Neuronal stem cell (in vitro differentiated cells): ENCODE results near the gene PCCA.

Experiments used
- DNase-seq: peaks from one replicate; pipeline ENCODE4 v3.0.0-alpha.2; 2013; ENCODE audit warnings: low spot score
- H2AFZ ChIP-seq: one replicate; pipeline ENCODE4 v1.6.1; 2013; ENCODE audit warnings: mild to moderate bottlenecking, low read length, inconsistent platforms
- H2AK5ac ChIP-seq: 2 replicates; pipeline ENCODE4 v1.6.1; 2013; ENCODE audit warnings: low read depth, mild to moderate bottlenecking, inconsistent platforms, low read length, moderate library complexity, mixed read lengths
- H2BK120ac ChIP-seq: 2 replicates; pipeline ENCODE4 v1.6.1; 2013; ENCODE audit warnings: low read depth, mild to moderate bottlenecking, inconsistent platforms, low read length, moderate library complexity, mixed read lengths
- H2BK12ac ChIP-seq: one replicate; pipeline ENCODE4 v1.6.1; 2013; ENCODE audit warnings: low read length, inconsistent platforms
- H2BK15ac ChIP-seq: 2 replicates; pipeline ENCODE4 v1.6.1; 2013; ENCODE audit warnings: mild to moderate bottlenecking, low read length, inconsistent platforms, mixed read lengths
- H2BK5ac ChIP-seq: one replicate; pipeline ENCODE4 v1.6.1; 2013; ENCODE audit warnings: inconsistent platforms, mild to moderate bottlenecking, low read length, moderate library complexity
- H3K14ac ChIP-seq: one replicate; pipeline ENCODE4 v1.6.1; 2013; ENCODE audit warnings: low read length, inconsistent platforms
- H3K18ac ChIP-seq: 2 replicates; pipeline ENCODE4 v1.6.1; 2013; ENCODE audit warnings: low read length, inconsistent platforms
- H3K23ac ChIP-seq: 2 replicates; pipeline ENCODE4 v1.6.1; 2013; ENCODE audit warnings: low read depth, mild to moderate bottlenecking, mixed read lengths, low read length, inconsistent platforms; ENCODE audit not compliant: poor library complexity
- H3K27ac ChIP-seq: replicated peaks from 3 replicates; pipeline ENCODE4 v1.5.1; 2013; ENCODE audit warnings: low read length, inconsistent platforms
- H3K27me3 ChIP-seq, 3 experiments: 2 replicates each; pipeline ENCODE4 v1.6.1; 2013; ENCODE audit warnings: low read length in 3 of 3, mild to moderate bottlenecking in 2 of 3, inconsistent platforms in 1 of 3, low read depth in 1 of 3, mixed read lengths in 1 of 3, moderate library complexity in 1 of 3; ENCODE audit not compliant: control insufficient read depth in 3 of 3, insufficient read depth in 3 of 3
- H3K36me3 ChIP-seq, 2 donors: replicated peaks in 1 of 2; 2 replicates each; pipeline ENCODE4 v1.6.1; 2013; ENCODE audit warnings: low read length in 2 of 2; ENCODE audit not compliant: control insufficient read depth in 2 of 2, insufficient read depth in 2 of 2
- H3K4ac ChIP-seq: 2 replicates; pipeline ENCODE4 v1.6.1; 2013; ENCODE audit warnings: inconsistent platforms, mild to moderate bottlenecking, low read length, moderate library complexity
- H3K4me1 ChIP-seq, 2 donors: 1 replicate in 1 of 2; 2 replicates in 1 of 2; pipeline ENCODE4 v1.6.1; 2013; ENCODE audit warnings: low read length in 2 of 2, low read depth in 1 of 2; ENCODE audit not compliant: control insufficient read depth in 2 of 2, insufficient read depth in 1 of 2
- H3K4me2 ChIP-seq: one replicate; pipeline ENCODE4 v1.6.1; 2013; ENCODE audit warnings: mild to moderate bottlenecking, low read length, inconsistent platforms; ENCODE audit not compliant: insufficient read depth, poor library complexity, severe bottlenecking
- H3K4me3 ChIP-seq, 2 donors: 2 replicates each; pipeline ENCODE4 v1.5.1; 2013; ENCODE audit warnings: low read length in 2 of 2, mild to moderate bottlenecking in 2 of 2, inconsistent platforms in 1 of 2, moderate library complexity in 1 of 2
- H3K79me1 ChIP-seq: one replicate; pipeline ENCODE4 v1.6.1; 2013; ENCODE audit warnings: low read depth, mild to moderate bottlenecking, inconsistent platforms, low read length, moderate library complexity
- H3K9ac ChIP-seq: one replicate; pipeline ENCODE4 v1.6.1; 2013; ENCODE audit warnings: mild to moderate bottlenecking, low read depth, low read length, inconsistent platforms; ENCODE audit not compliant: poor library complexity
- H3K9me3 ChIP-seq, 2 donors: replicated peaks in 1 of 2; 2 replicates each; pipeline versions ENCODE3 to v1.6.1; 2013; ENCODE audit warnings: low read length in 2 of 2, mild to moderate bottlenecking in 2 of 2, inconsistent platforms in 1 of 2, low read depth in 1 of 2, mixed read lengths in 1 of 2, moderate library complexity in 1 of 2; ENCODE audit not compliant: control insufficient read depth in 2 of 2, insufficient read depth in 1 of 2
- H4K8ac ChIP-seq: one replicate; pipeline ENCODE4 v1.6.1; 2013; ENCODE audit warnings: low read depth, mild to moderate bottlenecking, inconsistent platforms, low read length, moderate library complexity
- H4K91ac ChIP-seq: one replicate; pipeline ENCODE4 v1.6.1; 2013; ENCODE audit warnings: low read length, low read depth, mild to moderate bottlenecking, inconsistent platforms; ENCODE audit not compliant: poor library complexity
- WGBS, 2 donors: extraction: QIAGEN DNeasy Blood & Tissue Kit; methylation state at CpG; one replicate each; pipeline ENCODE4 v1.1.7; 2013; ENCODE audit warnings: missing lambda C conversion rate in 2 of 2, mixed read lengths in 1 of 2; ENCODE audit not compliant: insufficient read length in 2 of 2, insufficient replicate concordance in 1 of 2; ENCODE audit errors: extremely low coverage in 2 of 2; 5-methylcytosine and 5-hydroxymethylcytosine counted together

The PCCA gene

DNA sequence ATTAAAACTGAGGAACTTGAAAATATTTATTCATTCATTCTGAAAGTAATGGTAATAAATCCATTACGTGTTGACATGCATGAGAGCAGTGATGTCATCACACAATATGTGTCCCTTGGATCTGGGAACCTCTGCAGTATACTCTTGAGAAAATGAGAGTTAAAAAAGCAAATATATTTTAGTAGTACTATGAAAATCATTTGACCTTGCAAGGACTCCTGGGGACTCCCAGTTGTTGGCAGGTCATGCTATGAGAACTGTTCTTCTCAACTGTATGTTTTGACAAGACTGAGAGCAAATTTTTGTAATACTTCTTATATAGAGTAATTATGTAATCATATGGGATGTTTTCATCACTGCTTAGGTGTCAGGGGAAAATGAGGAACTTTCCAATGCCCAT, 249.4 kb downstream of the PCCA start:
- Histone ChIP-seq H3K79me1 (no peaks in the 10 kb centered on the region), H2BK5ac (no peak overlapping the region), H3K9me3 (peaks cover 4 to 20% of the 10 kb centered on the region in 2 donors), H3K36me3 (peaks cover 2 to 39% of the 10 kb centered on the region in 2 donors), H4K8ac (no peak overlapping the region), H3K4me2 (no peak overlapping the region), H2AFZ (no peak overlapping the region), H3K9ac (no peak overlapping the region), H3K18ac (no peak overlapping the region), H3K27me3 (no peaks in the 10 kb centered on the region), H3K4ac (no peak overlapping the region), H3K4me3 (no peak overlapping the region), H4K91ac (no peak overlapping the region), H3K14ac (no peak overlapping the region), H2BK15ac (no peak overlapping the region), H2AK5ac (no peak overlapping the region), H3K27ac (no peak overlapping the region), H2BK120ac (no peak overlapping the region), H3K23ac (no peak overlapping the region), H2BK12ac (no peak overlapping the region), H3K4me1 (no peaks in the 10 kb centered on the region)
- WGBS, 2 donors: no CpG with 5 or more reads among the region's 1 CpG
- DNase-seq: no peak

- no peak overlapping the region for H3K9ac ChIP-seq
- no peak overlapping the region for H2BK12ac ChIP-seq
- H3K4ac ChIP-seq: no peak overlapping the region
- H2BK120ac ChIP-seq: no peak overlapping the region
- no peaks in the 10 kb centered on the region for H3K79me1 ChIP-seq
- peaks cover 2 to 38% of the 10 kb centered on the region in 2 donors for H3K36me3 ChIP-seq
- no peak overlapping the region for H3K14ac ChIP-seq
- no peak overlapping the region for H3K23ac ChIP-seq
- H4K91ac ChIP-seq: no peak overlapping the region
- H2BK5ac ChIP-seq: no peak overlapping the region
- no peak overlapping the region for H3K27ac ChIP-seq
- H4K8ac ChIP-seq: no peak overlapping the region
- H3K4me3 ChIP-seq: no peak overlapping the region
- no peak overlapping the region for H3K18ac ChIP-seq
- H2AFZ ChIP-seq: no peak overlapping the region
- no peak overlapping the region for H3K4me2 ChIP-seq
- no CpG with 5 or more reads among the region's 8 CpGs for WGBS, 2 donors
- no peak for DNase-seq
- H2AK5ac ChIP-seq: no peak overlapping the region
- no peak overlapping the region for H2BK15ac ChIP-seq
- H3K27me3 ChIP-seq: no peaks in the 10 kb centered on the region
- no peaks in the 10 kb centered on the region for H3K4me1 ChIP-seq
- peaks cover 2 to 13% of the 10 kb centered on the region in 2 donors for H3K9me3 ChIP-seq
These were observed 250.6 kb downstream of the PCCA start for GRCh38 chr13:100339411-100339940.

DNA sequence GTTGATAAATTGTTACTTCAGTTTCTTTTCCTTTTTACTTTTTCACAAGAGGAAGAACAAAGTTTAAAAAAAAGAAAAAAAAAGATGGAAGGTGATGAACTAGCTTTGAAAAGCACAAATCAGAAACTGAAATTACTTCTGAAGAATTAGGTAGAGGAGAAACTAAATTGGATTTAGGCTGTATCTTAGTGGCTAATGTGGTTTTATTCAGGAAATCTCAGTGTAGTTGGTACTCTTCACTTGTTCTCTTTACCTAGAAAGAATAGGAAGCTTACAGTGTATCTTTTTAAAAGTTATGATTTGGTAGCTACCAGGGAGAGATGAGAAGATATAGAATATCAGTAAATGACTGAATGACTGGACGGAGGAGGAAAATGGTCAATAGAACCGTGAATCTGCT, 252.0 kb downstream of the PCCA start:
- no peak overlapping the region for H3K4me2 ChIP-seq
- no peaks in the 10 kb centered on the region for H3K4me1 ChIP-seq
- H3K4ac ChIP-seq: no peak overlapping the region
- WGBS, 2 donors: no CpG with 5 or more reads among the region's 2 CpGs
- peaks cover 2 to 35% of the 10 kb centered on the region in 2 donors for H3K36me3 ChIP-seq
- H2AFZ ChIP-seq: no peak overlapping the region
- no peak for DNase-seq
- H4K91ac ChIP-seq: no peak overlapping the region
- H3K9ac ChIP-seq: no peak overlapping the region
- H3K23ac ChIP-seq: no peak overlapping the region
- no peaks in the 10 kb centered on the region for H3K79me1 ChIP-seq
- H3K14ac ChIP-seq: no peak overlapping the region
- no peak overlapping the region for H2BK15ac ChIP-seq
- no peak overlapping the region for H3K4me3 ChIP-seq
- H2AK5ac ChIP-seq: no peak overlapping the region
- peaks cover 2 to 7% of the 10 kb centered on the region in 2 donors for H3K9me3 ChIP-seq
- H3K27ac ChIP-seq: no peak overlapping the region
- no peak overlapping the region for H3K18ac ChIP-seq
- H2BK12ac ChIP-seq: no peak overlapping the region
- no peak overlapping the region for H2BK5ac ChIP-seq
- no peaks in the 10 kb centered on the region for H3K27me3 ChIP-seq
- H4K8ac ChIP-seq: no peak overlapping the region
- H2BK120ac ChIP-seq: no peak overlapping the region

- Histone ChIP-seq H3K4ac (no peak overlapping the region), H2AK5ac (no peak overlapping the region), H3K27me3 (no peaks in the 10 kb centered on the region), H4K91ac (no peak overlapping the region), H3K36me3 (peaks cover 2 to 38% of the 10 kb centered on the region in 2 donors), H3K4me2 (no peak overlapping the region), H3K9me3 (peaks cover 2 to 11% of the 10 kb centered on the region in 2 donors), H3K23ac (no peak overlapping the region), H2BK12ac (no peak overlapping the region), H2AFZ (no peak overlapping the region), H2BK5ac (no peak overlapping the region), H3K18ac (no peak overlapping the region), H3K4me1 (no peaks in the 10 kb centered on the region), H3K14ac (no peak overlapping the region), H3K9ac (no peak overlapping the region), H4K8ac (no peak overlapping the region), H3K27ac (no peak overlapping the region), H2BK120ac (no peak overlapping the region), H3K4me3 (no peak overlapping the region), H3K79me1 (no peaks in the 10 kb centered on the region), H2BK15ac (no peak overlapping the region)
- no peak for DNase-seq
- no CpG with 5 or more reads among the region's 6 CpGs for WGBS, 2 donors
These were observed 252.4 kb downstream of the PCCA start for GRCh38 chr13:100341327-100341726.
